Stimulated activated CD4-positive, alpha-beta T cell treated with anti-CD3 and anti-CD28 coated beads, Interleukin-15, amount 100 ng/mL, for 48 hours (primary cell): ENCODE measurements around the gene B4GALNT4.
"Not testable (repeated sequence)": the region's sequence is repeated elsewhere in the genome, so short reads cannot be mapped to it uniquely, and the experiment has no call there.

Experiments used
- DNase-seq, 2 donors: peaks; one replicate each; pipeline ENCODE4 v3.0.0-alpha.2; 2020; ENCODE audit warnings: low read depth in 2 of 2

The B4GALNT4 gene

DNA sequence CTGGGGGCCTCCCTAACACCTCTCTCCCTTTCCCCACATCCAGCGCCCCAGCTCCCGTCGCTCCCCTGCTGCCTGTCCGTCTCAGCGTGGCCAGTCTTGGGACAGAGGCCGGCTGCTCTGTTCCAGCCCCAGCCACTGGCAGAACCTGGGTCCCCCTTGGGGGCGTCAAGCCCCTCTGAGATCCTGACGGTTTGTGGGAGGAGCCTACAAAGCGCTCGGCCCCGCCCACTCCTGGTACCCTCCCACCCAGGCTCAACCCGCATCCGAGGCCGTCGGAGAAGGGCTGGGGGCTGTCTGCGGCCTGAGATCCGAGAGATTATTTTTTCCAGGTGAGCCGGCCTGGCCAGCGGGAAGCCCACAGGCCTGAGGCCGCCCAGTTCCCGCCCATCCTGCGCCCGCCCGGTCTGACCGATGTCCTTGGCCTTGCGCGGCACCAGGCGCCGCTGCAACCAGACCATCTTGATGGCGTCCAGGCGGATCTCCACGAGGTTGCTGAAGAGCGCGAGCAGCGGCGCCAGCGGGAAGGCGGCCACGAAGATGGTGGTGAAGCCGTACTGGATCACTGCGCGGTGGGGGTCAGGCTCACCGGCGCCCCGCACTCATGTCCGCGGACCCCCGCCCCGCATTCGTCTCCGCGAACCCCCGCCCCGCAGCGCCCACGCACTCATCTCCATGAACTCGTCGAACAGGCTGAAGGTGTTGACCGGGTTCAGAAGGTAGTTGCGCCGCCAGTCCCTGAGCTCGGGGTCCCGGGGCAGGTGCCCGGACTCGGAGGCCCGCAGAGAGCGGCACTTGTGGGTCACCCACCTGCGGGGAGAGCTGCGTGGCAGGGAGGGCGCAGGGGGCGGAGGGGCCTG lies 51.0 kb downstream of the B4GALNT4 start:
- DNase-seq, result no peak

DNA sequence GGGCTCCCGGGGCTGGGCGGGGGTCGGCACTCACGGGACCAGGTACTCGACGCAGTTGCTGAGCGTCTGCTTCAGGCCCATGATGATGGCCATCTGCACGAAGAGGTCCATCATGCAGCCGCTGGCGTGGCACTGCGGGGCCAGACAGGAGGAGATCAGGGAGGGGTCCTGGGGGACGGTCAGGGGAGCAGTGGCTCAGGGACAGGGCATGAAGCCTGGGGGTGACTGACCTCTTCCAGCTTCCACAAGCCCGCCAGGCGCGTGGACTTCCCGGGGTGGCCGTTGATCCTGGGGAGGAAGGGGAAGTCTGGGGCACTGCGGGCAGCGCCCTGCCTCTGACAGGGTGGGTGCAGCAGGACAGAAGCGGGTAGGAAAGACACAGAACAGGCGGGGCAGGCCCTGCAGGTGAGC lies 51.6 kb downstream of the B4GALNT4 start:
- no peak for DNase-seq

DNA sequence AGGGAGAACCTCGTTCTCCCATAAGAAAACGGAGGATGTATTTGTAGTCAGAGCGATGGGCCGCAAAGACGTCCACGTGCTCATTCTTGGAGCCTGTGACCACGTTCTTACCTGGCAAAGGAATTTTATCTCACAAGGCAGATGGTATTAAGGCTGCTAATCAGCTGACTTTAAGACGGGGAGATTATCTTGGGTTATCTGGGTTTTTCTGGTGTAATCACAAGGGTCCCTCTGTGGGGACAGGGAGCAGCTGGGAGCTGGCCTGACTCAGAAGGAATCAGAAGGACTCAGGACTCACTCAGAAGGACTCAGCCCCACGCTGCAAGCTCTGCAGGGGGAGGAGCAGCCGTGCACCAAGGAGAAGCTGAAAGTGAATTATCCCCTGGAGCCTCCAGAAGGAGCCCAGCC lies 53.0 kb downstream of the B4GALNT4 start:
- no peak for DNase-seq

DNA sequence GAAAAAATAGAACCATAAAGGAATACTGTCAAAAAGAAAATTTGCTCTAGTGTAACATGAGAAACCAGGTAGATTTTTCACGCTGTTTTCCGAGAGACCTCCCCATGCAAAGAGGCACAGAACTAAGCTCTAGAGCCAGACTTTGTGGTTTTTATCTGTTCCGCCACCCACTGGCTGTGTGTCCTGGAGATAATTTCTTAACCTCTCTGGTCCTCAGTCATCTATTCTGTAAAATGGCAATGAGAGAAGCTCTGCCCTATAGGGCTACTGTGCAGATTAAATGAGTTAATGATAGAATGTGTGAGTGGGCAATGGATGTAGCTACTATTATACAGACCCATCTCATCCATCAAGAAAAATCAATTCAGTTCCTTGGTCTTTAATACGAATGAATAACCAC lies 54.9 kb downstream of the B4GALNT4 start:
- no peak for DNase-seq

DNA sequence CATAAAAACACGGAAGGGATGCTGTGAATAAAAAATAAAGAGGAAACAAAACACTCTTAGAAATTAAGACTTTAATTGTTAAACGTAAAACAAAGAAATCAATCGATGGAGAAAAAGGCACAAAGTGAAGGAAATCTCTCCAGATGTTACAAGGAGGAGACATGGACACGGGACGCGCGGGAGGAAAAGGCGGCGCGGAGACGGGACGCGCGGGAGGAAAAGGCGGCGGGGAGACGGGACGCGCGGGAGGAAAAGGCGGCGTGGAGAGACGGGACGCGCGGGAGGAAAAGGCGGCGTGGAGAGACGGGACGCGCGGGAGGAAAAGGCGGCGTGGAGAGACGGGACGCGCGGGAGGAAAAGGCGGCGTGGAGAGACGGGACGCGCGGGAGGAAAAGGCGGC lies 55.5 kb downstream of the B4GALNT4 start:
- not testable (repeated sequence) for DNase-seq

DNA sequence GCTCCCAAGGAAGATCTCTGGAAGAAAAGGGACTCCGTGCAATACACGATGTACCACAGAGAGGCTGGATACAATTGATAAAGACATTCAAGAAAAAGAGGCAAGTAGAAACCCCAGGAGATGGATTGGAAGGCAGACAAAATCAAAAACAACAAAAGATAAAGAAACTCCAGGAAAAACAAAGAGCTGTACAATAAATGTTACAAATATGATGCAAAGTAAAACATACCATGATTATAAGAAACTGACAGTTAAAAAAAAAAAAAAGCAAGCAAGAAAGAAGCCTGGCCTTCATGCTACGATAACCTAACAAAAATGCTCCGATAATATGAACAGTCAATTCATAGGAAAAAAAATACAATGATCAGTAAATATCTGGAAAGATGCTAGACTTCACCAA lies 56.0 kb downstream of the B4GALNT4 start:
- DNase-seq, result no peak

DNA sequence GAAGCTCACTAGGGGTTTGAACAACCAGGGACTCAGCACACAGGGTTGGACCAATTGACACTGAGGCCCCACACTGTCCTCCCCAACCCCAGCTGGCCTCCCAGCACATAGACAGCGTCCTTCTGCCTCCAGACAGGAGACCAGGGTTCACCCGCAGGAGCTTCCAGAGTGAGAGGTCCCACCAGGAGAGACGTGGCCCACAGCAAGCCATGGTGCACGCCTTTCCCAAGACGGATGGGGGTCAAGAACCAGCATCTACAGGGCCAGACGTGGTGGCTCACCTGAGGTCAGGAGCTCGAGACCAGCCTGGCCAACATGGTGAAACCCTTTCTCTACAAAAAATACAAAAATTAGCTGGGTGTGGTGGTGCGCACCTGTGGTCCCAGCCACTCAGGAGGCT lies 57.6 kb downstream of the B4GALNT4 start:
- no peak for DNase-seq

DNA sequence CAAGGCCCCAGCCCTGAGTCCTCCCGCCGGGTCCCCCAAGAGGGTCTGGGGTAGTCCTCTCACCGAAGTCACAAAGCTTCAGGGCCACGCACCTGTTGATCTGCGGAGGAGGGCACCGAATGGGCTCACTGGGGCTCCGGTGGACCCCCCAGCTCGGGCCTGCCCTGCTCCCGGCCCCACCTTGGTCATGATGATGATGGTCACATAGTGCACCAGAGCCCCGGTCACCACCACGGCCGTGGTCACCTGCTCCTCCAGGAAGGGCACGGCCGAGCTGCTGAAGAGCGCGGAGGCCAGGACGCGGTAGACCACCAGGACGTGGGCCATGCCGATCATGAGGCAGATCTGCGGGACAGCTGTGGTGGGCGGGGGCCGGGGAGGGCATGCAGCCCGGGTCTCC lies 59.0 kb downstream of the B4GALNT4 start:
- DNase-seq, result no peak

DNA sequence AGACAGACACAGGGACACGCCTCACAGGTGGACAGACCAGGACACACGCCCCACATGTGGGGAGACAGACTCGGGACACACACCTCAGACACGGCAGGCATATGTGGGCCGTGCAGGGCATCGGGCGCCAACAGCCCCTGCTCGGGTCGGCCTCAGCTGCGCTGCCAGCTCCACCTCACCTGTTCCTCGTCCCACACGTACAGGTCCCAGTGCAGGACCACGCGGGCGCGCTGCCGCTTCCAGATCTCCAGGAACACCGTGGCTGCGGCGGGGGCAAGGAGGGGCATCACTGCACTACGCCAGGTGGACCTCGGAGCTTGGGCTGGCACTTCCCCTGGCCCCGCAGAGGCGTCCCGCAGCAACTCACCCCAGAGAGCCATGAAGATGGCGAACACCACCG lies 60.1 kb downstream of the B4GALNT4 start:
- DNase-seq, result no peak

DNA sequence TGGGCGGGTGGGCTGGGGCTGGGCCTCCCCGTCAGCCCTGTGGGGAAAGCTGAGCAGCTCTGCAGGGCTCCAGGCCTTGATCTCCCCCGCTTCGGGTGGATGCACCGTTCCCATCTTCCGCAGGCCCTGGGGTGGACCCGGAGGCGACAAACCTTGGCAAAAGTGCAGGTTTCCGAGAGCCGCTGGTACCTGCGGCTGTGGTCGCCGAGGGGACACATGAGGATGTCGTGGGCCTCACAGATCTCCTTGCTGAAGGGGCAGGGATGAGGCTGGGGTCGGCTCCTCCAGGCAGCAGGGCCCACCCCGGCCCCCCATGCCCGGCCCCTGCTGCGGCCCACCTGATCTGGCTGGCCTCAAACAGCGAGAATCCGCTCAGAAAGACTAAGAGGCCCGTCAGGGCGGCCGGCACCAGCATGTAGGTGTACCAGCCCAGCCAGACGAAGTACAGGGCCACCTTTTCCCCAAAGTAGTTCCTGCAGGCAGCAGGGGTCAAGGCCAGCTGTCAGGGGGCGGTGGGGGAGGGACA lies 60.7 kb downstream of the B4GALNT4 start:
- no peak for DNase-seq
